GM12875 (cell line): ENCODE data around the gene PCDHB4.
"Not testable (repeated sequence)": the region's sequence is repeated elsewhere in the genome, so short reads cannot be mapped to it uniquely, and the experiment has no call there.

Source experiments
- H3K4me3 ChIP-seq: one replicate; pipeline ENCODE4 v1.5.1; 2011; ENCODE audit warnings: low read depth, low read length, control low read depth
- TF ChIP-seq, protein P1 (sequence below): IDR thresholded peaks from 2 replicates; pipeline ENCODE4 v1.5.1; 2011; ENCODE audit warnings: low read depth, mild to moderate bottlenecking, control low read depth, inconsistent platforms, low read length, moderate library complexity, borderline replicate concordance; ENCODE audit not compliant: insufficient read depth

Gene PCDHB4

DNA sequence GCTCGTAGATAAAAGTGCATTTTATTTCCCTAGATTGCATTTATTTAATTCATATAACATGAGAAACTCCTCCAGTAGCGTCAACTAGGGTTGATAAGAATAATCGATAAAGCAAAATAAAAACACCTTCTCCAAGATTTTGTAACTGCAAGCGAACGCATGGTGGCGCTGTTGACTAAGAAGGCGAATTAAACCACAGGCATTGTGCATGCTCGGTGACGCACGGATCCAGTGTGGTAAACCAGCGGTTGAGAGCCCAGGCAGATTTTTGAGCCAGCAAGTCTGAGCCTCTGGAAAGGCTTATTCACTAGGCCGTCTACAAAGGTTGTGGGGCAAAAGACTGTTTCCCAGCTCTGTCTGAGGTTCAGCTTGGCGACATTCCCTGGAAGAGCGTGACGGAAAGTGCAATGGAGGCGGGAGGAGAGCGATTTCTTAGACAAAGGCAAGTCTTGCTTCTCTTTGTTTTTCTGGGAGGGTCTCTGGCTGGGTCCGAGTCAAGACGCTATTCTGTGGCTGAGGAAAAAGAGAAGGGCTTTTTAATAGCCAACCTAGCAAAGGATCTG lies 21.3 kb upstream of the PCDHB4 start, which contains the start of gene PCDHB3:
PCDHB3 (plus strand) TSS at position 231 of the 563 bp plus-strand sequence; CDS start at position 408, 177 bp downstream.
- no peak within 1 kb of the TSS for H3K4me3 ChIP-seq
- TF ChIP-seq, protein P1, sequence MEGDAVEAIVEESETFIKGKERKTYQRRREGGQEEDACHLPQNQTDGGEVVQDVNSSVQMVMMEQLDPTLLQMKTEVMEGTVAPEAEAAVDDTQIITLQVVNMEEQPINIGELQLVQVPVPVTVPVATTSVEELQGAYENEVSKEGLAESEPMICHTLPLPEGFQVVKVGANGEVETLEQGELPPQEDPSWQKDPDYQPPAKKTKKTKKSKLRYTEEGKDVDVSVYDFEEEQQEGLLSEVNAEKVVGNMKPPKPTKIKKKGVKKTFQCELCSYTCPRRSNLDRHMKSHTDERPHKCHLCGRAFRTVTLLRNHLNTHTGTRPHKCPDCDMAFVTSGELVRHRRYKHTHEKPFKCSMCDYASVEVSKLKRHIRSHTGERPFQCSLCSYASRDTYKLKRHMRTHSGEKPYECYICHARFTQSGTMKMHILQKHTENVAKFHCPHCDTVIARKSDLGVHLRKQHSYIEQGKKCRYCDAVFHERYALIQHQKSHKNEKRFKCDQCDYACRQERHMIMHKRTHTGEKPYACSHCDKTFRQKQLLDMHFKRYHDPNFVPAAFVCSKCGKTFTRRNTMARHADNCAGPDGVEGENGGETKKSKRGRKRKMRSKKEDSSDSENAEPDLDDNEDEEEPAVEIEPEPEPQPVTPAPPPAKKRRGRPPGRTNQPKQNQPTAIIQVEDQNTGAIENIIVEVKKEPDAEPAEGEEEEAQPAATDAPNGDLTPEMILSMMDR = 0 out of 2 replicates have a peak, but pooled peaks have one; percentile 5

DNA sequence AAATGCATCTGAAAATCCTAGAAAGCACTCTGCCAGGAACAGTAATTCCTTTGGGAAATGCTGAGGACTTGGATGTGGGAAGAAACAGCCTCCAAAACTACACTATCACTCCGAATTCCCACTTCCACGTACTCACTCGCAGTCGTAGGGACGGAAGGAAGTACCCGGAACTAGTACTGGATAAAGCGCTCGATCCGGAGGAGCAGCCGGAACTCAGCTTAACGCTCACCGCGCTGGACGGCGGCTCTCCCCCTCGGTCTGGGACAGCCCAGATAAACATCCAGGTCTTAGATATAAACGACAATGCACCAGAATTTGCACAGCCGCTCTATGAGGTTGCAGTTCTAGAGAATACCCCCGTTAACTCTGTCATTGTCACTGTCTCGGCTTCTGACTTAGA lies 20.6 kb upstream of the PCDHB4 start:
- H3K4me3 ChIP-seq = no peak overlapping the region
- TF ChIP-seq, protein P1 = no peak

DNA sequence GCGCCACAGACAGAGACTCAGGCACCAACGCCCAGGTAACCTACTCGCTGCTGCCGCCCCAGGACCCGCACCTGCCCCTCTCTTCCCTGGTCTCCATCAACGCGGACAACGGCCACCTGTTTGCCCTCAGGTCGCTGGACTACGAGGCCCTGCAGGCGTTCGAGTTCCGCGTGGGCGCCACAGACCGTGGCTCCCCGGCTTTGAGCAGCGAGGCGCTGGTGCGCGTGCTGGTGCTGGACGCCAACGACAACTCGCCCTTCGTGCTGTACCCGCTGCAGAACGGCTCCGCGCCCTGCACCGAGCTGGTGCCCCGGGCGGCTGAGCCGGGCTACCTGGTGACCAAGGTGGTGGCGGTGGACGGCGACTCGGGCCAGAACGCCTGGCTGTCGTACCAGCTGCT lies 19.5 kb upstream of the PCDHB4 start:
- H3K4me3 ChIP-seq = not testable (repeated sequence)

DNA sequence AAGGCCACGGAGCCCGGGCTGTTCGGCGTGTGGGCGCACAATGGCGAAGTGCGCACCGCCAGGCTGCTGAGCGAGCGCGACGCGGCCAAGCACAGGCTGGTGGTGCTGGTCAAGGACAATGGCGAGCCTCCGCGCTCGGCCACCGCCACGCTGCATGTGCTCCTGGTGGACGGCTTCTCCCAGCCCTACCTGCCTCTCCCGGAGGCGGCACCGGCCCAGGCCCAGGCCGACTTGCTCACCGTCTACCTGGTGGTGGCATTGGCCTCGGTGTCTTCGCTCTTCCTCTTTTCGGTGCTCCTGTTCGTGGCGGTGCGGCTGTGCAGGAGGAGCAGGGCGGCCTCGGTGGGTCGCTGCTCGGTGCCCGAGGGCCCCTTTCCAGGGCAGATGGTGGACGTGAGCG lies 19.1 kb upstream of the PCDHB4 start:
- not testable (repeated sequence) for H3K4me3 ChIP-seq

DNA sequence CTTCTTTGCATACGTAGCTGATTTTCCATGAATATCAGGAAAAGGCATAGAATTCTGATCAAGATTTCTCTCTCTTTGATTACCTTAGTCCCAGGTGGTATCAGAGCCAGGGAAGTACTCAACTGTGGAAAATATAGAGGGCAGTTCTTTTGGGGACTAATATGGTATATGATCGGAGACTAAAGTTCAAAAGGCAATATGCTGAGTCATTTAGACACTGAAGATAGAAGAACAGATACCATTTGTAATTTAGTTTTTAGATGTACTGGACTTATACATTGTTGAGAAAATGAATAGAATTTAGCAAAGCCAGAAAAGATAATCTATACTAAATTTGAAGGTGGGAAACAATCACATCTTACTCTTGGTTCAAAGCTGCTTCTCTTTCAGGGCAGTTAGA lies 16.3 kb upstream of the PCDHB4 start:
- H3K4me3 ChIP-seq = no peak overlapping the region

DNA sequence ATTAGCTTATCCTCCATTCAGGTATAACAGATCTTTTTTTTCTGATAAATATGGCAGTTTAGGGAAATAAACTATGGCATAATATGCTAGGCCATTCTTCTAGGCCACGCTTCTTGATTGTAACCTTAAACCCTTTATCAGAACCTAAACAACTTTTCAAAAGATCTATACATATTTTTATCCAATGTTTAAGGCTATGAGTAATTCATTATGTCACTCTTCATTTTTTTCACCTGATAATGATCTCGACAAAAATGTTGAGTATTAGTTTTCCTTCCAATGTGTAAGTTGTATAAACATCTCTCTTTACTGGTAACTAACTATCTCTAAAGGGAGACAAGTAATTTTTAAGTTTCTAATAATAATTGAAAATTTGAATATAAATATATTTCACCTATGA lies 2.4 kb upstream of the PCDHB4 start:
- TF ChIP-seq, protein P1 = no peak
- H3K4me3 ChIP-seq = no peak overlapping the region

More for the DNA sequence above, 16.3 kb upstream of the PCDHB4 start:
- TF ChIP-seq, protein P1 = no peak

DNA sequence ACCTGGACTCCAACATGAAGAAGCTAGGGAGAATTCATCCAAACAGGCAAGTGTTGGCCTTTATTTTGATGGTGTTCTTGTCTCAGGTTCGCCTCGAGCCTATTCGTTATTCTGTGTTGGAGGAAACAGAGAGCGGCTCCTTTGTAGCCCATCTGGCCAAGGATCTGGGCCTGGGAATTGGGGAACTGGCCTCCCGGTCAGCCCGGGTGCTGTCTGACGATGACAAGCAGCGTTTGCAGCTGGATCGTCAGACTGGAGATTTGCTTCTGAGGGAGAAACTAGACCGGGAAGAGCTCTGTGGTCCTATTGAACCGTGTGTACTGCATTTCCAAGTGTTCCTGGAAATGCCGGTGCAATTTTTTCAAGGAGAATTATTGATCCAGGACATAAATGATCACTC lies 367 bp downstream of the PCDHB4 start:
- H3K4me3 ChIP-seq = no peak overlapping the region

DNA sequence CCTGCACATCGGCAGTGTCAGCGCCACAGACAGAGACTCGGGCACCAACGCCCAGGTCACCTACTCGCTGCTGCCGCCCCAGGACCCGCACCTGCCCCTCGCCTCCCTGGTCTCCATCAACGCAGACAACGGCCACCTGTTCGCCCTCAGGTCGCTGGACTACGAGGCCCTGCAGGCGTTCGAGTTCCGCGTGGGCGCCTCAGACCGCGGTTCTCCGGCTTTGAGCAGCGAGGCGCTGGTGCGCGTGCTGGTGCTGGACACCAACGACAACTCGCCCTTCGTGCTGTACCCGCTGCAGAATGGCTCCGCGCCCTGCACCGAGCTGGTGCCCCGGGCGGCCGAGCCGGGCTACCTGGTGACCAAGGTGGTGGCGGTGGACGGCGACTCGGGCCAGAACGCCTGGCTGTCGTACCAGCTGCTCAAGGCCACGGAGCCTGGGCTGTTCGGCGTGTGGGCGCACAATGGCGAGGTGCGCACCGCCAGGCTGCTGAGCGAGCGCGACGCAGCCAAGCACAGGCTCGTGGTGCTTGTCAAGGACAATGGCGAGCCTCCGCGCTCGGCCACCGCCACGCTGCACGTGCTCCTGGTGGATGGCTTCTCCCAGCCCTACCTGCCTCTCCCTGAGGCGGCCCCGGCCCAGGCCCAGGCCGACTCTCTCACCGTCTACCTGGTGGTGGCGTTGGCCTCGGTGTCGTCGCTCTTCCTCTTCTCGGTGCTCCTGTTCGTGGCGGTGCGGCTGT lies 1.9 kb downstream of the PCDHB4 start:
- H3K4me3 ChIP-seq = not testable (repeated sequence)

More for the DNA sequence above, 367 bp downstream of the PCDHB4 start:
- TF ChIP-seq, protein P1 = no peak

DNA sequence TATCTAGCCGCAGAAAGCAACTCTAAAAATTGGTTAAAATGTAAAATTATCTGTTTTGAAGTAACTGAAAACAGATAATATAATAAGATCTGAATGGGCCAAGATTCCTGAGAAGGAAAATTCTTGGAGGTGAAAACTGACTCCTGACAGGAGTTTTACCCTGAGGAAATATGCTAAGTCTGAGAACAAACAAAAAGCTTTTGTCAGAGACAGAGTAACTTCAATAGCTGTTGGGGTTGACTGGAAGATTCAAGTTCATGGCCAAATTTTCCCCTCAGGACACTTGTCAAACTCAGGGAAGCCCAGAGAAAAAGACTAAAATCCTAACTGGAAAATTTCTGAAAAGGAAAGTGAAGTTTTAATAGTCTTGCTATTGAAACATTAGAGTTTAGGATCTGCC lies 5.7 kb downstream of the PCDHB4 start:
- TF ChIP-seq, protein P1 = no peak
- no peak overlapping the region for H3K4me3 ChIP-seq
